Stimulated activated CD4-positive, alpha-beta T cell treated with anti-CD3 and anti-CD28 coated beads, Interleukin-4, amount 100 ng/mL, for 4 hours (primary cell): ENCODE data around the gene UNC93A.
"Not testable (repeated sequence)": the region's sequence is repeated elsewhere in the genome, so short reads cannot be mapped to it uniquely, and the experiment has no call there.

Experiments
- DNase-seq, 2 experiments: peaks; one replicate each; pipeline ENCODE4 v3.0.0-alpha.2; 2020

UNC93A gene

GRCh38 chr6:167317172-167317571 lies 26.1 kb downstream of the UNC93A start:
- DNase-seq: no peak

- DNase-seq: not testable (repeated sequence)
These were observed 27.2 kb downstream of the UNC93A start for GRCh38 chr6:167318354-167318753.

GRCh38 chr6:167318856-167319255 lies 27.7 kb downstream of the UNC93A start:
- DNase-seq: not testable (repeated sequence)

GRCh38 chr6:167319856-167320753 lies 29.0 kb downstream of the UNC93A start:
- DNase-seq: not testable (repeated sequence)

GRCh38 chr6:167320754-167321056 lies 29.6 kb downstream of the UNC93A start:
- not testable (repeated sequence) for DNase-seq

GRCh38 chr6:167321185-167321584 lies 30.1 kb downstream of the UNC93A start:
- not testable (repeated sequence) for DNase-seq

- no peak for DNase-seq
These were observed 32.0 kb downstream of the UNC93A start for GRCh38 chr6:167323111-167323510.

- no peak for DNase-seq
These were observed 33.0 kb downstream of the UNC93A start for GRCh38 chr6:167324111-167324510.

GRCh38 chr6:167325766-167326165 lies 34.7 kb downstream of the UNC93A start:
- no peak for DNase-seq

- DNase-seq: no peak
These were observed 36.3 kb downstream of the UNC93A start for GRCh38 chr6:167327391-167327790.

GRCh38 chr6:167328086-167328485 lies 37.0 kb downstream of the UNC93A start:
- no peak for DNase-seq

GRCh38 chr6:167329014-167329413 lies 37.9 kb downstream of the UNC93A start:
- DNase-seq: no peak

GRCh38 chr6:167330750-167331149 lies 39.6 kb downstream of the UNC93A start:
- no peak for DNase-seq

GRCh38 chr6:167331565-167331964 lies 40.5 kb downstream of the UNC93A start:
- DNase-seq: no peak

- DNase-seq: no peak
These were observed 45.9 kb downstream of the UNC93A start for GRCh38 chr6:167336844-167337630.

- no peak for DNase-seq
These were observed 46.7 kb downstream of the UNC93A start for GRCh38 chr6:167337675-167338449.

GRCh38 chr6:167338541-167339117 lies 47.5 kb downstream of the UNC93A start:
- DNase-seq: no peak

GRCh38 chr6:167341038-167341583 lies 50.0 kb downstream of the UNC93A start:
- no peak for DNase-seq

GRCh38 chr6:167341665-167342655 lies 50.8 kb downstream of the UNC93A start:
- no peak for DNase-seq

- no peak for DNase-seq
These were observed 51.9 kb downstream of the UNC93A start for GRCh38 chr6:167342879-167343610.

- DNase-seq: no peak
These were observed 54.2 kb downstream of the UNC93A start for GRCh38 chr6:167345348-167345747.
